HG03378 (cell line): Measurements from ENCODE around the gene PTCH2.
A peak's percentile ranks its signal among the peaks of the same experiment; 100 is the strongest.
"Not testable (repeated sequence)": the region's sequence is repeated elsewhere in the genome, so short reads cannot be mapped to it uniquely, and the experiment has no call there.

Experiments used
- ATAC-seq: cut with Tn5 transposase; IDR thresholded peaks from one replicate; pipeline ENCODE4 v1.9.1; 2021; ENCODE audit warnings: mild to moderate bottlenecking, moderate library complexity; ENCODE audit not compliant: unreplicated experiment

Gene PTCH2

GRCh38 chr1:44803062-44803311 lies 40.1 kb downstream of the PTCH2 start:
- no peak for ATAC-seq

GRCh38 chr1:44802306-44803061 lies 40.6 kb downstream of the PTCH2 start:
- no peak for ATAC-seq

GRCh38 chr1:44801491-44802305 lies 41.4 kb downstream of the PTCH2 start:
- ATAC-seq = no peak

- ATAC-seq = peak; percentile 67
These were observed 43.1 kb downstream of the PTCH2 start, which contains the start of gene PLK3 for GRCh38 chr1:44799770-44800584. PLK3 (plus strand) TSS chr1:44800377; CDS start chr1:44800464, 87 bp downstream.

GRCh38 chr1:44798481-44799365 lies 44.3 kb downstream of the PTCH2 start:
- no peak for ATAC-seq

GRCh38 chr1:44797886-44798285 lies 45.2 kb downstream of the PTCH2 start:
- ATAC-seq = not testable (repeated sequence)

GRCh38 chr1:44792736-44793502 lies 50.1 kb downstream of the PTCH2 start:
- no peak for ATAC-seq

GRCh38 chr1:44790968-44791801 lies 51.9 kb downstream of the PTCH2 start:
- ATAC-seq = no peak

GRCh38 chr1:44788120-44788860 lies 54.8 kb downstream of the PTCH2 start, which contains the start of gene BEST4:
BEST4 (minus strand) TSS chr1:44788170; CDS start chr1:44787705, 465 bp downstream.
- ATAC-seq = no peak

GRCh38 chr1:44787506-44787905 lies 55.5 kb downstream of the PTCH2 start:
- ATAC-seq = no peak

- ATAC-seq = no peak
These were observed 56.1 kb downstream of the PTCH2 start for GRCh38 chr1:44786841-44787426.

GRCh38 chr1:44786138-44786840 lies 56.8 kb downstream of the PTCH2 start:
- no peak for ATAC-seq

- no peak for ATAC-seq
These were observed 57.4 kb downstream of the PTCH2 start for GRCh38 chr1:44785501-44786137.

- no peak for ATAC-seq
These were observed 58.0 kb downstream of the PTCH2 start for GRCh38 chr1:44785029-44785380.

- ATAC-seq = no peak
These were observed 58.7 kb downstream of the PTCH2 start for GRCh38 chr1:44784094-44785028.

- ATAC-seq = no peak
These were observed 59.4 kb downstream of the PTCH2 start for GRCh38 chr1:44783697-44784093.
